HepG2 (cell line): ENCODE data around the gene ELK1. TPM values are rescaled to one million over a fixed set of nuclear protein-coding genes. Genes with fewer than 3 reads are reported as not detected.
"Not testable (repeated sequence)": the region's sequence is repeated elsewhere in the genome, so short reads cannot be mapped to it uniquely, and the experiment has no call there.

ENCODE experiments used
- ATAC-seq: fragments of 200-7000 bp; cut with Tn5 transposase; 3 replicates; pipeline ENCODE4 v1.9.1; 2020; ENCODE audit warnings: mild to moderate bottlenecking, moderate library complexity
- BruUV-seq: library from RNA; stranded (reverse); fragments of 400-500 nt; replicated peaks from 2 replicates; lab custom pipeline; 2021; lab: Mats Ljungman, UMichigan
- CTCF ChIA-PET: fragments of 300-600 bp; formaldehyde crosslinking; extraction: SDS; loops from one replicate; lab custom pipeline; 2021; ENCODE audit warnings: low total read pairs, inconsistent platforms, low intra/inter-chr PET ratio; lab: Yijun Ruan, JAX
- POLR2A ChIA-PET: fragments of 350-600 bp; sonication (Branson Sonifier 250); formaldehyde crosslinking; loops from one replicate; lab custom pipeline; 2020; ENCODE audit warnings: antibody characterized with exemption, inconsistent platforms; lab: Yijun Ruan, JAX
- DNase-seq: peaks from one replicate; pipeline ENCODE4 v3.0.0-alpha.2; 2015; ENCODE audit warnings: low spot score
- FAIRE-seq: peaks from 3 replicates; lab custom pipeline; 2011; peaks lifted over from hg19 to GRCh38; lab: Jason Lieb, UNC
- H2AFZ ChIP-seq: one replicate; pipeline ENCODE4 v1.6.1; 2011; ENCODE audit warnings: low read length, inconsistent platforms
- H3K27ac ChIP-seq: fragments of 300-600 bp; 3 replicates; pipeline ENCODE4 v1.8.0; 2011; ENCODE audit warnings: mixed run types, mild to moderate bottlenecking, mixed read lengths, low read length, inconsistent platforms; ENCODE audit not compliant: insufficient read depth; ENCODE audit errors: extremely low read length
- H3K27me3 ChIP-seq, 2 experiments: fragments of 200-600 bp in 1 of 2; 2 replicates in 1 of 2; 3 replicates in 1 of 2; pipeline versions ENCODE4 v1.6.0 to v1.8.0; 2011; ENCODE audit warnings: low read length in 2 of 2, mild to moderate bottlenecking in 2 of 2, moderate library complexity in 2 of 2, inconsistent platforms in 1 of 2; ENCODE audit not compliant: insufficient read depth in 2 of 2, control insufficient read depth in 1 of 2
- H3K36me3 ChIP-seq, 2 experiments: fragments of 200-600 bp in 1 of 2; replicated peaks in 1 of 2; 2 replicates in 1 of 2; 3 replicates in 1 of 2; pipeline versions ENCODE4 v1.5.1 to v1.8.0; 2011; ENCODE audit warnings: low read length in 2 of 2, inconsistent platforms in 1 of 2; ENCODE audit not compliant: insufficient read depth in 2 of 2, control insufficient read depth in 1 of 2
- H3K4me1 ChIP-seq: 2 replicates; pipeline ENCODE4 v1.5.1; 2012; ENCODE audit warnings: low read length, inconsistent platforms; ENCODE audit not compliant: insufficient read depth
- H3K4me2 ChIP-seq: 2 replicates; pipeline ENCODE4 v1.6.0; 2011; ENCODE audit warnings: low read depth, low read length, inconsistent platforms
- H3K4me3 ChIP-seq, 3 experiments: fragments of 200-600 bp in 1 of 3; sonication (generic), shearing (Covaris generic) in 1 of 3; replicated peaks in 1 of 3; 2 replicates each; pipeline ENCODE4 v1.5.1; 2011 to 2016; ENCODE audit warnings: low read length in 3 of 3, inconsistent platforms in 2 of 3, low read depth in 2 of 3, mild to moderate bottlenecking in 2 of 3, control low read depth in 1 of 3, mixed read lengths in 1 of 3; ENCODE audit not compliant: insufficient read depth in 1 of 3
- H3K79me2 ChIP-seq: one replicate; pipeline ENCODE4 v1.6.1; 2011; ENCODE audit warnings: low read length, inconsistent platforms; ENCODE audit not compliant: insufficient read depth
- H3K9ac ChIP-seq: 2 replicates; pipeline ENCODE4 v1.6.0; 2011; ENCODE audit warnings: mild to moderate bottlenecking, low read depth, low read length, inconsistent platforms; ENCODE audit not compliant: insufficient read depth
- H3K9me3 ChIP-seq: 2 replicates; pipeline ENCODE4 v1.5.1; 2012; ENCODE audit warnings: mild to moderate bottlenecking, low read length
- H4K20me1 ChIP-seq: 2 replicates; pipeline ENCODE4 v1.6.0; 2011; ENCODE audit warnings: inconsistent platforms, mild to moderate bottlenecking, low read length, moderate library complexity; ENCODE audit not compliant: insufficient read depth
- DPF2 ChIP-seq: sonication (generic); formaldehyde crosslinking; IDR thresholded peaks from 2 replicates; pipeline ENCODE4 v1.4.0; 2020; ENCODE audit warnings: mild to moderate bottlenecking, low read depth, missing genetic modification reagents, borderline replicate concordance
- KLF6 ChIP-seq: IDR thresholded peaks from 2 replicates; pipeline ENCODE4 v1.8.0; 2016; ENCODE audit warnings: missing biosample characterization, missing genetic modification reagents
- WGBS: methylation state at CpG from one replicate; pipeline ENCODE4 v1.1.6; 2017; ENCODE audit warnings: low lambda C conversion rate; 5-methylcytosine and 5-hydroxymethylcytosine counted together
- in situ Hi-C: cut with HindIII; loops from 2 replicates; pipeline ENCODE4 v1.10.0; 2017; ENCODE audit warnings: low pct_unique_long_range_greater_than_20kb; ENCODE audit not compliant: extremely low pct_ligation_motif_present
- intact Hi-C: fragments of 100-400 bp; cut with micrococcal nuclease; formaldehyde crosslinking; loops from one replicate; pipeline ENCODE4 v1.10.0; 2022; ENCODE audit not compliant: unreplicated experiment
- polyA plus RNA-seq, 8 experiments: library from polyadenylated mRNA; depleted of rRNA in 3 of 8; stranded (reverse) in 7 of 8; unstranded in 1 of 8; fragments of >200 nt; fragmentation: Illumina TruSeq in 4 of 8; extraction: Trizol in 4 of 8; gene quantifications; 2 replicates each; pipeline versions ENCODE4 v1.2.1 to v1.2.3, GENCODE V29; 2011 to 2016; ENCODE audit warnings: low read depth in 4 of 8, missing spikeins in 1 of 8, mixed read lengths in 1 of 8; ENCODE audit not compliant: insufficient read depth in 1 of 8
- total RNA-seq, 5 experiments: library from RNA; depleted of rRNA; stranded (reverse); fragments of >200 nt; fragmentation: Illumina TruSeq; extraction: Trizol; gene quantifications; 2 replicates each; pipeline ENCODE4 v1.2.3, GENCODE V29; 2016; ENCODE audit warnings: low read depth in 1 of 5

The ELK1 gene
- total and polyA plus RNA-seq, 2 of the 13 experiments (the other 11 are each of a cell fraction or from before 2014, with no cell fraction given), result 4.3 to 7.2 TPM

GRCh38 chrX:47674776-47675175 lies 24.4 kb upstream of the ELK1 start:
- no TSS peak for BruUV-seq

DNA sequence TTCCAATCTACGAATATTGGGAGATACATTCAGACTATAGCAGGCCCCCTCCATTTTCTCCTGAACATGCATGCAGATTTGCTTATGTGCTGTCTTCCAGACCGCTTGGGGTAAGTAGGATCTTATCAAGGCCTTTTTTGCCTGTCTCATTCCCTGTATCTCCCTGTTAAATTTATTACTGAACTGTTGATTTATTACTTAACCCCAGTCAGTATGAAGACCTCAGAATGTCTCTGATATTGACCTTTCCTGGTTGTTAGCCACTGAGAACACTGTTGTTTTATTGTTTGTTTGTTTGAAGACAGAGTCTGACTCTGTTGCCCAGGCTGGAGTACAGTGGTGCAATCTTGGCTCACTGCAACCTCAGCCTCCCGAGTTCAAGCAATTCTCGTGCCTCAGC lies 15.4 kb upstream of the ELK1 start:
- H3K27me3 ChIP-seq, BruUV-seq, H3K9me3 ChIP-seq, H3K4me2 ChIP-seq, H3K9ac ChIP-seq, POLR2A ChIA-PET, H3K27ac ChIP-seq, H4K20me1 ChIP-seq, H3K4me1 ChIP-seq, intact Hi-C loops, ATAC-seq, H2AFZ ChIP-seq, CTCF ChIA-PET, in situ Hi-C loops, H3K4me3 ChIP-seq, H3K79me2 ChIP-seq, FAIRE-seq, H3K36me3 ChIP-seq, DNase-seq: not testable (repeated sequence)
- WGBS, result 64% methylated on average over 4 of the region's 4 CpGs

More at GRCh38 chrX:47674776-47675175, 24.4 kb upstream of the ELK1 start:
- Histone ChIP-seq H3K4me3 (no peak overlapping the region), H3K9me3 (no peaks in the 10 kb centered on the region), H3K27me3 (no peaks in the 10 kb centered on the region), H3K4me2 (no peak overlapping the region), H3K9ac (no peak overlapping the region), H3K36me3 (no peaks in the 10 kb centered on the region), H2AFZ (no peak overlapping the region), H3K4me1 (no peaks in the 10 kb centered on the region), H3K79me2 (no peaks in the 10 kb centered on the region), H3K27ac (no peak overlapping the region), H4K20me1 (no peaks in the 10 kb centered on the region)
- ChIA-PET CTCF (no interaction called here), POLR2A (no interaction called here)
- no peak for ATAC-seq
- TF ChIP-seq KLF6 (CRISPR knock-in tag) (no peak), DPF2 (CRISPR knock-in tag) (no peak)
- in situ Hi-C loops, result no loop called here
- FAIRE-seq, result no peak
- no peak for DNase-seq
- intact Hi-C loops, result no loop called here
- 52% methylated on average over 5 of the region's 5 CpGs for WGBS
